ENCODE measurements around the gene NAE1. TPM values are rescaled to one million over a fixed set of nuclear protein-coding genes. Genes with fewer than 3 reads are reported as not detected.

The NAE1 gene
- total RNA-seq, 1 experiment from 2014 or later: 129 TPM

DNA sequence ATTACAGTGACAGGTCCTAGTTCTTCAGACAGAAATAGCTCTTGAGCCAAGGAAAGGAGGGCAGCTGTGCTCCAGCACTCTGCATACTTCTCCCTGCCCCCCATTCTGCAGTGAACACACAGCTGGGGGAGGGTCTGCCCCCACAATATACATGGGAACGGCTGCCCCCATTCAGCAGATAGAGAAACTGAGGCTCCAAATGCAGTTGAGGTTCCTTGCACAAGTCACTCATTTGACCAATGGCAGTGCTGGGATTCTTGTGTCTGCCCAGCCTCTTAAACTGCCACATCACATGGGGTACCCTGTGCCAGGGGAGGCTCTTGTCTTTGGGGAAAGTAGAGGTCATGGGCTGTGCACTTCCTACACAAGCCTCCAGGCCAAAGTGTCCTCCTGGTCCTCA lies 38.6 kb upstream of the NAE1 start (continued):
- TF ChIP-seq AFF4 (CRISPR knock-in tag; IDR thresholded peaks at IDR 0.05; ENCODE audit: borderline replicate concordance) (no peak), MYBL2 (CRISPR knock-in tag; IDR thresholded peaks at IDR 0.05) (no peak), NFATC4 (CRISPR knock-in tag; IDR thresholded peaks at IDR 0.05) (no peak), CBFB (CRISPR knock-in tag; IDR thresholded peaks at IDR 0.05; ENCODE audit: low read depth) (no peak)

DNA sequence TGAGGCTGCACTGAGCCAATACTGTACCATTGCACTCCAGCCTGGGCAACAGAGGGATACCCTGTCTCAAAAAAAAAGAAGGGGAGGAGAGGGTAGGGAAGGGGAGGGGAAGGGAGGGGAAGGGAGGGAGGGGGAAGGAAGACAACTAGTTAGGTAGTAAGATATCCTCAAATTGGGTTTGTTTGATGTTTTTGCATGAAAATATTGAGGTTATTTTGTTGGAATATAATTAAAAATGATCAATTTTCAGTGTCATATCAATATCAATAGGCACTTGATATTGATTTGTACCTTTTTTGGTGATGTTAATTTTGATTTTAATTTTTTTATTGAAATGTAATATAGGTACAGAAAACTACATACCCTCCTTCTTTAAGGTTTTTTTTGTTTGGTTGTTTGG lies 32.9 kb upstream of the NAE1 start:
- H3K27ac Mint-ChIP-seq: no peak overlapping the region
- 0 out of 2 replicates have a peak, but pooled peaks cover 4% of the 10 kb centered on the region for H3K4me1 Mint-ChIP-seq
- no peak for DNase-seq (ENCODE audit: low spot score)
- ChIA-PET POLR2A (no interaction called here), CTCF (interaction anchor here (1.6 kb wide), 1 partner anchor 9 kb away, joined by 5 read pairs; no protein-coding TSS in a partner anchor)
- H3K36me3 Mint-ChIP-seq: no peaks in the 10 kb centered on the region
- no peaks in the 10 kb centered on the region; the same call in 1 of the 2 replicates for H3K27me3 Mint-ChIP-seq (ENCODE audit: low read depth)
- H3K9me3 Mint-ChIP-seq: no peaks in the 10 kb centered on the region
- no peak for TF ChIP-seq IRF1 (CRISPR knock-in tag; IDR thresholded peaks at IDR 0.05)
- ATAC-seq: no peak
- H3K4me3 Mint-ChIP-seq: no peak overlapping the region

- Mint-ChIP-seq H3K27me3 (ENCODE audit: low read depth) (no peaks in the 10 kb centered on the region; the same call in 1 of the 2 replicates), H3K27ac (no peak overlapping the region), H3K4me3 (no peak overlapping the region), H3K4me1 (no peaks in the 10 kb centered on the region), H3K36me3 (no peaks in the 10 kb centered on the region), H3K9me3 (no peaks in the 10 kb centered on the region)
- DNase-seq (ENCODE audit: low spot score) (no peak), ATAC-seq (no peak)
- POLR2A ChIA-PET: no interaction called here
- CTCF ChIA-PET: interaction anchor here (0.6 to 2.7 kb wide), 4 partner anchors 11 to 96 kb away, joined by 4 to 15 read pairs (median 6); partner anchors contain the start of gene NAE1
- TF ChIP-seq IRF2 (CRISPR knock-in tag; IDR thresholded peaks at IDR 0.05; ENCODE audit: borderline replicate concordance, low read depth) (no peak), NR3C1 (CRISPR knock-in tag; conservative IDR thresholded peaks at IDR 0.05; ENCODE audit: low read depth) (no peak), ZNF396 (CRISPR knock-in tag; IDR thresholded peaks at IDR 0.05; ENCODE audit: borderline replicate concordance) (no peak), EMX1 (CRISPR knock-in tag; IDR thresholded peaks at IDR 0.05) (no peak), ATF1 (CRISPR knock-in tag; IDR thresholded peaks at IDR 0.05) (no peak), ATF6 (CRISPR knock-in tag; IDR thresholded peaks at IDR 0.05) (no peak), E2F4 (CRISPR knock-in tag; IDR thresholded peaks at IDR 0.05; ENCODE audit: borderline replicate concordance, low read depth) (no peak), USF1 (CRISPR knock-in tag; IDR thresholded peaks at IDR 0.05) (no peak), GRHL2 (CRISPR knock-in tag; IDR thresholded peaks at IDR 0.05; ENCODE audit: insufficient replicate concordance, severe bottlenecking) (no peak)
- TF ChIP-seq, protein P1, sequence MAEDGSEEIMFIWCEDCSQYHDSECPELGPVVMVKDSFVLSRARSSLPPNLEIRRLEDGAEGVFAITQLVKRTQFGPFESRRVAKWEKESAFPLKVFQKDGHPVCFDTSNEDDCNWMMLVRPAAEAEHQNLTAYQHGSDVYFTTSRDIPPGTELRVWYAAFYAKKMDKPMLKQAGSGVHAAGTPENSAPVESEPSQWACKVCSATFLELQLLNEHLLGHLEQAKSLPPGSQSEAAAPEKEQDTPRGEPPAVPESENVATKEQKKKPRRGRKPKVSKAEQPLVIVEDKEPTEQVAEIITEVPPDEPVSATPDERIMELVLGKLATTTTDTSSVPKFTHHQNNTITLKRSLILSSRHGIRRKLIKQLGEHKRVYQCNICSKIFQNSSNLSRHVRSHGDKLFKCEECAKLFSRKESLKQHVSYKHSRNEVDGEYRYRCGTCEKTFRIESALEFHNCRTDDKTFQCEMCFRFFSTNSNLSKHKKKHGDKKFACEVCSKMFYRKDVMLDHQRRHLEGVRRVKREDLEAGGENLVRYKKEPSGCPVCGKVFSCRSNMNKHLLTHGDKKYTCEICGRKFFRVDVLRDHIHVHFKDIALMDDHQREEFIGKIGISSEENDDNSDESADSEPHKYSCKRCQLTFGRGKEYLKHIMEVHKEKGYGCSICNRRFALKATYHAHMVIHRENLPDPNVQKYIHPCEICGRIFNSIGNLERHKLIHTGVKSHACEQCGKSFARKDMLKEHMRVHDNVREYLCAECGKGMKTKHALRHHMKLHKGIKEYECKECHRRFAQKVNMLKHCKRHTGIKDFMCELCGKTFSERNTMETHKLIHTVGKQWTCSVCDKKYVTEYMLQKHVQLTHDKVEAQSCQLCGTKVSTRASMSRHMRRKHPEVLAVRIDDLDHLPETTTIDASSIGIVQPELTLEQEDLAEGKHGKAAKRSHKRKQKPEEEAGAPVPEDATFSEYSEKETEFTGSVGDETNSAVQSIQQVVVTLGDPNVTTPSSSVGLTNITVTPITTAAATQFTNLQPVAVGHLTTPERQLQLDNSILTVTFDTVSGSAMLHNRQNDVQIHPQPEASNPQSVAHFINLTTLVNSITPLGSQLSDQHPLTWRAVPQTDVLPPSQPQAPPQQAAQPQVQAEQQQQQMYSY (CRISPR knock-in tag; IDR thresholded peaks at IDR 0.05): no peak
- TF ChIP-seq, protein P2, sequence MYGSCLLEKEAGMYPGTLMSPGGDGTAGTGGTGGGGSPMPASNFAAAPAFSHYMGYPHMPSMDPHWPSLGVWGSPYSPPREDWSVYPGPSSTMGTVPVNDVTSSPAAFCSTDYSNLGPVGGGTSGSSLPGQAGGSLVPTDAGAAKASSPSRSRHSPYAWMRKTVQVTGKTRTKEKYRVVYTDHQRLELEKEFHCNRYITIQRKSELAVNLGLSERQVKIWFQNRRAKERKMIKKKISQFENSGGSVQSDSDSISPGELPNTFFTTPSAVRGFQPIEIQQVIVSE (CRISPR knock-in tag; IDR thresholded peaks at IDR 0.05; ENCODE audit: borderline replicate concordance): no peak
Observed at GRCh38 chr16:66862023-66862520, 31.3 kb upstream of the NAE1 start.
